Activated CD4-positive, alpha-beta T cell treated with anti-CD3 and anti-CD28 coated beads for 36 hours (primary cell): ENCODE data around the gene GTSE1. TPM values are rescaled to one million over a fixed set of nuclear protein-coding genes. Genes with fewer than 3 reads are reported as not detected.

Experiments used
- ATAC-seq: fragments of 200-7000 bp; cut with Tn5 transposase; one replicate; pipeline ENCODE4 v1.10.0; 2021; ENCODE audit warnings: mild to moderate bottlenecking, moderate library complexity
- CTCF ChIA-PET: fragments of 350-600 bp; sonication (Branson Sonifier 250); formaldehyde crosslinking; loops from one replicate; lab custom pipeline; 2021; ENCODE audit warnings: antibody characterized with exemption; lab: Charles Lee
- POLR2A ChIA-PET: fragments of 350-600 bp; sonication (Branson Sonifier 250); formaldehyde crosslinking; loops from one replicate; lab custom pipeline; 2021; ENCODE audit warnings: antibody characterized with exemption, inconsistent platforms; lab: Charles Lee
- DNase-seq: peaks from one replicate; pipeline ENCODE4 v3.0.0-alpha.2; 2020
- H3K27ac Mint-ChIP-seq: one replicate; pipeline ENCODE4 v1.8.0; 2021; ENCODE audit warnings: mixed read lengths
- H3K27me3 Mint-ChIP-seq: one replicate; pipeline ENCODE4 v1.8.0; 2021; ENCODE audit warnings: mixed read lengths
- H3K36me3 Mint-ChIP-seq: one replicate; pipeline ENCODE4 v1.8.0; 2021; ENCODE audit warnings: low read depth, mixed read lengths
- H3K4me1 Mint-ChIP-seq: one replicate; pipeline ENCODE4 v1.8.0; 2021; ENCODE audit warnings: mixed read lengths
- H3K4me3 Mint-ChIP-seq: one replicate; pipeline ENCODE4 v1.8.0; 2021; ENCODE audit warnings: mild to moderate bottlenecking, moderate library complexity, mixed read lengths
- H3K9me3 Mint-ChIP-seq: one replicate; pipeline ENCODE4 v1.8.0; 2021; ENCODE audit warnings: low read depth, mixed read lengths
- intact Hi-C, 2 experiments: fragments of 100-400 bp; cut with DNase I in 1 of 2; cut with micrococcal nuclease in 1 of 2; formaldehyde crosslinking; loops; one replicate each; pipeline versions ENCODE4 v1.14.2 to v1.15.1; 2022 to 2024; cut with DNase I, micrococcal nuclease
- total RNA-seq, 2 experiments: library from RNA; stranded (reverse); gene quantifications; one replicate each; pipeline ENCODE4 v1.2.3, GENCODE V29; 2021

GTSE1 gene
- total RNA-seq, 2 experiments from 2014 or later, result 39.9 to 42.4 TPM

GRCh38 chr22:46361826-46362202 is 65.1 kb downstream of the GTSE1 start:
- Mint-ChIP-seq H3K4me1 (no peaks in the 10 kb centered on the region), H3K4me3 (no peak overlapping the region), H3K27ac (no peak overlapping the region), H3K9me3 (no peaks in the 10 kb centered on the region), H3K27me3 (no peaks in the 10 kb centered on the region), H3K36me3 (peaks cover 21% of the 10 kb centered on the region)
- ATAC-seq (no peak), DNase-seq (no peak)
- intact Hi-C loops, result no loop called here
- POLR2A ChIA-PET, result no interaction called here
- CTCF ChIA-PET, result no interaction called here

DNA sequence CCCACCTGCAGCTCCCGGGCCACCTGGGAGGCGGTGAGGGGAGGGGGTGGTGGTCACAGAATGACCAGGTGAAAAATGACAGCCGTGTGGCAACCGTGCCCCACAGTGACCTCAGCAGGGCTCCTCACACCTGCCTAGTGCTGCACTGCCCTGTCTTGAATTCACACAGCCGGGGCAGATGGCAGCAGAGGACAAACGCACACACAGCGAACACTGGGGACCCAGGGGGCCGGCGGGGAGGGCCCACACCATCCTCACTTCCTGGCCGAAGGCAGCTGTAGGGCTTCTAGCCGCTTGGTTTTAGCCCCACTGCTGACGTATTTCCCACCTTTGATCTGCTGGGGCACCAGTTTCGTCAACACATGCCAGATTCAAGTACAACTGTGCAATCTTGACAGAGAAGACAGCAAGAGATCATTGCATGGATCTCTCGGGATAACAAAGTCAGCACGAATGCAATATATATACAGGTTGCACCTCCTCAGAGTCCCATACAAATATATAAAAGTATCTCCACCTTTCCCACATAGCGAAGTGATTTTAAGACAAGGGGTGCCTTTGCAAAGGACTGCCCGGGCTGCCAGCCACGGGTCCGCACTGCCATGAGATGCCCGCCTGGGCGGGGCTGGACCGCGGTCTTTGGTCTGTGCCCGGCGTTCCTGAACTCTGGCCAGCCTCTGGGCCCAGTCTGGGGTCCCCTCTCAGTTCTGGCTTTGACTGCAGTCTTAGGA is 65.7 kb downstream of the GTSE1 start:
- ChIA-PET CTCF (no interaction called here), POLR2A (no interaction called here)
- Mint-ChIP-seq H3K4me3 (no peak overlapping the region), H3K27me3 (no peaks in the 10 kb centered on the region), H3K4me1 (no peaks in the 10 kb centered on the region), H3K36me3 (peaks cover 20% of the 10 kb centered on the region), H3K27ac (no peak overlapping the region), H3K9me3 (no peaks in the 10 kb centered on the region)
- intact Hi-C loops, result no loop called here
- DNase-seq (no peak), ATAC-seq (no peak)

DNA sequence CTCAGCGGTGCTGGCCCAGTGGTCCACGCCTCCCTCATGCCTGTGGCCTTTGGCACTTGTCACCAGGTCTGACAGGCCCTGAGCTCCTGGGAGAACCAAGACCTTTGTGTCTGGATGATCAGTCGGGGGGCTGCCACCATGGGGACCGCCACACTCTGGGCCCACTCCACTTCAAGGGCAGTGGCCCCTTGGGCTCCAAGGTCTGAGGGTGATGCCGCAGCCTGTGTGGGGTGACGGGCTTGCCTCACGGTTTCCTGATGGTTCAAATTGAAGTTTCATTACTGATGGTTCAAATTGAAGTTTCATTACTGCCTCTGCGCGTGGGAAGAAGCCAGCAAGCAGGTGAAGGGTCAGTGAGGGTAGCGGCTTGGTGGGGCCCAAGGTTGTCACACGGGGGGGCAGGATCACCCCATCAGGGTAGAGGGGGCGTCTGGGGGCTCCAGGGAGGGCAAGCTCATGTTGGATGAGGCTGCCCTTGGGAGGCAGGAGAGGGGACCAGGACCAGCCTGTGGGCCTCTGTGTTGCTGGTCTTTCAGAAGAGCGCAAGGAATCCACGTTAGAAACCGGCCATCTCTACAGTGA is 66.4 kb downstream of the GTSE1 start:
- Mint-ChIP-seq H3K36me3 (peaks cover 17% of the 10 kb centered on the region), H3K9me3 (no peaks in the 10 kb centered on the region), H3K27ac (no peak overlapping the region), H3K27me3 (no peaks in the 10 kb centered on the region), H3K4me1 (no peaks in the 10 kb centered on the region), H3K4me3 (no peak overlapping the region)
- ChIA-PET POLR2A (no interaction called here), CTCF (no interaction called here)
- intact Hi-C loops, result no loop called here
- DNase-seq (no peak), ATAC-seq (no peak)

DNA sequence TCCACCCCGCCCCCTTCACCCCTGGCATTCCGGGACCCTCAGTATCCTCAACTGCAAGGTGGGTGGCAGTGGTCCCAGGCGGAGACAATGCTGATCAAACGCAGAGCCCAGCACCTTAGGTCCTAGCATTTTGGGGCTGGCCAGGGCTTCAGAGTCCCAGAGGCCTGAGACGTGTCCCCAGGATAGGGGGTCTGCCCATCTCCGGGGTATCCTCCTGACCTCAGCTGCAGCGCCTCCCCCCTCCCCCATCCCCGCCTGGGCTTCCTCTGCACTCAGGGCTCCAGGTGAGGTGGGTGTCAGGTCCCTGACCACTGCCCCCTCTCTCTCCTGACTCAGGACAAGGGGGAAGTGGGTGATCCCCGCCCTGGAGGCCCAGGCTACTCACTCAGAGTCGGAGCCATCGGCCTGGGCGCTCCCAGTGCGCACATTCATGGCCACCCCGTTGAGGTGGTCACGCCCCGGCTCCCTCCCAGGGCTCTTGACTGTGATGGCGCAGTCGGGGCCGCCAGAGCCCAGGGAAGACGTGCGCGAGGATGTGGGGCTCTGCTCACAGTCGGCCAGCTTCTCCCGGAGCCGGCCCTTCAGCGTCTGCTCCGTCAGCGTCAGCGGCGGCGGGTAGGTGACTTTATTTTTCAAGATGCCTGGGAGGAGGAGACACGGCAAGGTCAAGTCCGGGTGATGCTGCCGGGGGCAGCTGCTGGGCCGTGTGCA is 67.1 kb downstream of the GTSE1 start:
- H3K36me3 Mint-ChIP-seq, result peaks cover 13% of the 10 kb centered on the region
- no peaks in the 10 kb centered on the region for H3K27me3 Mint-ChIP-seq
- no peak overlapping the region for H3K4me3 Mint-ChIP-seq
- intact Hi-C loops, result no loop called here
- ChIA-PET POLR2A (no interaction called here), CTCF (no interaction called here)
- H3K9me3 Mint-ChIP-seq, result no peaks in the 10 kb centered on the region
- no peak overlapping the region for H3K27ac Mint-ChIP-seq
- H3K4me1 Mint-ChIP-seq, result no peaks in the 10 kb centered on the region
- ATAC-seq, result no peak
- DNase-seq, result no peak

DNA sequence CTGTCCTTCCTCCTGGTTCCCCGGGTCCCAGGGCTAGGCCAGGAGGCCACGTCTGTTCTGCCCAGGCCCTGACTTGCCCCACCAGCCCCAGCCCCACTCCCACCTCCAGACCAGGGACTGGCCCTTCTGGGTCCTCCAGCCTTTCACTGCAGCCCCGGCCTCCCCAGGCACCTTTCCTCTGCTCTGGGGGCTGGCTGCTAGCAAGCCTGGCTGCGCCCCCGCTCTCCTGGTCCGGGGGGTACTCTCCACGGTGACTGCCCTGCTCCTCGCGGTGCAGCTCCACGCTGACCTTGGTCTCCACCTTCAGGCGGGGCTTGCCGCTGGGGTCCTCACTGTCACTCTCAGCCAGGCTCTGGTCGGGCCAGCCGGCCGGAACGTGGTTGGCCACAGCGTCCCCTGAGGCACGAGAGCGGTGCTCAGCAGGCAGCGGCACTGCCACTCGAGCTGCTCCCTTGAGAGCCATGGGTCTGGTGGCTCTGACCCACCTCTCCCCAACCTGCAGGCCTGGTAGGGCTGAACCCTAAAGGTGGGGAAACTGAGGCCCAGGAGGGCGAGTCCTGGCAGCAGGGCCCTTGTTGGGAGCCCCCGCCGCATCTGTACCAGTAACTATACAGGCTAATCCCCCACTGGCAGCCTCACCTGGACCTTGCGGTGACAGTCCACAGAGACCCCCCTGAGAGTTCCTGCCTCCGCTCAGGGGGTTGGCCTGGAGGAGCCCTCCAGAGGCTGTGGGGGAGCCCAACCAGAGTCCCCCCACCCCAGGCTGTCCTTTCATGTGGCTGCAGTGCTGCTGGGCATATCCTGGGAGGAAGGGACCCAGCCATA is 67.9 kb downstream of the GTSE1 start:
- POLR2A ChIA-PET, result no interaction called here
- Mint-ChIP-seq H3K9me3 (no peaks in the 10 kb centered on the region), H3K4me1 (no peaks in the 10 kb centered on the region), H3K36me3 (peaks cover 6% of the 10 kb centered on the region), H3K27ac (no peak overlapping the region), H3K27me3 (no peaks in the 10 kb centered on the region), H3K4me3 (no peak overlapping the region)
- DNase-seq, result no peak
- CTCF ChIA-PET, result no interaction called here
- intact Hi-C loops, result no loop called here
- ATAC-seq, result no peak

- H3K27ac Mint-ChIP-seq, result no peak overlapping the region
- ChIA-PET CTCF (no interaction called here), POLR2A (no interaction called here)
- peaks cover 2% of the 10 kb centered on the region for H3K4me1 Mint-ChIP-seq
- H3K27me3 Mint-ChIP-seq, result no peaks in the 10 kb centered on the region
- intact Hi-C loops, result no loop called here
- ATAC-seq (no peak), DNase-seq (no peak)
- H3K36me3 Mint-ChIP-seq, result peaks cover 3% of the 10 kb centered on the region
- H3K4me3 Mint-ChIP-seq, result no peak overlapping the region
- H3K9me3 Mint-ChIP-seq, result no peaks in the 10 kb centered on the region
Observed at GRCh38 chr22:46365166-46365624, 68.5 kb downstream of the GTSE1 start.

DNA sequence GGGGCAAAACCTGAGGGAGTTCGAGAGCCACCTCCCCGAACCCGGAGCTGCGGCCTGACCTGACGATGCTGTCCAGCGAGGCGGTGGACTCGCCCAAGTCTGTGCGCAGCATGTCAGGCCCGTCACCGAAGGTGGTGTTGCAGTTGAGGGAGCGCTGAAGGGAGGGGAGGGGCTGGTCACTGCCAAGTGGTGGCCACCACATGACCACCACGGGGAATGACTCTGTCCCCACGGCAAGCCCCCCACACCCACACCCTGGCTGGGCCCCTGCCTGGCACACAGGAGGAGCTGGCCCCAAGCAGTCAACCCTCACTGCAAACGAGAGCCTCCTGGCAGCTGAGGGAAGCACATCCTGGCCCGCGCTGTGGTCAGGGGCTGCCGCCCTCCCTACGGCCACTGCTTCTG is 69.7 kb downstream of the GTSE1 start:
- Mint-ChIP-seq H3K27me3 (no peaks in the 10 kb centered on the region), H3K4me1 (peaks cover 13% of the 10 kb centered on the region), H3K36me3 (no peaks in the 10 kb centered on the region), H3K27ac (no peak overlapping the region), H3K9me3 (no peaks in the 10 kb centered on the region), H3K4me3 (no peak overlapping the region)
- intact Hi-C loops, result no loop called here
- DNase-seq, result peak; percentile 25
- CTCF ChIA-PET, result interaction anchor here (2.0 to 3.4 kb wide), 2 partner anchors 9 to 177 kb away, joined by 5 to 57 read pairs; no protein-coding TSS in a partner anchor
- POLR2A ChIA-PET, result no interaction called here
- no peak for ATAC-seq

- Mint-ChIP-seq H3K27me3 (no peaks in the 10 kb centered on the region), H3K27ac (no peak overlapping the region), H3K4me3 (no peak overlapping the region), H3K4me1 (peaks cover 17% of the 10 kb centered on the region), H3K36me3 (no peaks in the 10 kb centered on the region), H3K9me3 (no peaks in the 10 kb centered on the region)
- ATAC-seq (peak; percentile 23), DNase-seq (peak; percentile 20)
- CTCF ChIA-PET, result interaction anchor here (0.6 to 3.4 kb wide), 25 partner anchors 8 to 379 kb away, joined by 3 to 57 read pairs (median 4); no protein-coding TSS in a partner anchor
- POLR2A ChIA-PET, result interaction anchor here (0.6 to 1.5 kb wide), 2 partner anchors 172 to 175 kb away, joined by 3 to 4 read pairs; no protein-coding TSS in a partner anchor
- intact Hi-C loops, result loop anchor here (1.0 kb wide), 1 partner anchor 175 kb away; no protein-coding TSS in a partner anchor
Observed at GRCh38 chr22:46366801-46367706, 70.4 kb downstream of the GTSE1 start.

DNA sequence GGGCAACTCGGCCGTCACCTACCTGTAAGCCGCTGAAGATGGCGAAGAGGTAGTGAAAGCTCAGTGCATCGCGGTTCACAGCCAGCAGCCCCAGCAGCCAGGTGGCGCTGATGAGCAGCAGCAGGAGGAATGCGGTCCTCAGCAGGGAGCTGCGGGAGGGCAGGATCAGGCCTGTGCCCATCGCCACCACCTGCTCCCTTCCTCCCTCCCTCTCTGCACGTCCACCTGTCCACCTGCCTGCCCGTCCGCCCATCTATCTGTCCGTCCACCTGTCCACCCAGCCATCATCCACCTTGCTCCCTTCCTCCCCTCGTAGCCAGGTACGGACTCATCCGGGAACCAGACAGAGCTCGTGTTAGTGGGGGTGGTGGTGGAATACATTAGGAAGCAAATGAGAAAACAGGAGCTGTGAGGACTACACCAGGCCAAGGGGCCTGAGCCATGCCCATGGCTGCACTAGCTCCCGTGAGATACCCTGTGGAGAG is 71.1 kb downstream of the GTSE1 start:
- no peaks in the 10 kb centered on the region for H3K36me3 Mint-ChIP-seq
- no peak overlapping the region for H3K27ac Mint-ChIP-seq
- DNase-seq, result peak; percentile 88
- H3K4me1 Mint-ChIP-seq, result peaks cover 21% of the 10 kb centered on the region
- ChIA-PET CTCF (interaction anchor here (0.5 to 3.4 kb wide), 28 partner anchors 9 to 436 kb away, joined by 3 to 57 read pairs (median 4); no protein-coding TSS in a partner anchor), POLR2A (interaction anchor here (0.6 to 1.5 kb wide), 2 partner anchors 171 to 175 kb away, joined by 3 to 4 read pairs; no protein-coding TSS in a partner anchor)
- no peak overlapping the region for H3K4me3 Mint-ChIP-seq
- peak; percentile 81 for ATAC-seq
- H3K27me3 Mint-ChIP-seq, result no peaks in the 10 kb centered on the region
- H3K9me3 Mint-ChIP-seq, result no peaks in the 10 kb centered on the region
- intact Hi-C loops, result loop anchor here (1.0 kb wide), 1 partner anchor 175 kb away; no protein-coding TSS in a partner anchor

DNA sequence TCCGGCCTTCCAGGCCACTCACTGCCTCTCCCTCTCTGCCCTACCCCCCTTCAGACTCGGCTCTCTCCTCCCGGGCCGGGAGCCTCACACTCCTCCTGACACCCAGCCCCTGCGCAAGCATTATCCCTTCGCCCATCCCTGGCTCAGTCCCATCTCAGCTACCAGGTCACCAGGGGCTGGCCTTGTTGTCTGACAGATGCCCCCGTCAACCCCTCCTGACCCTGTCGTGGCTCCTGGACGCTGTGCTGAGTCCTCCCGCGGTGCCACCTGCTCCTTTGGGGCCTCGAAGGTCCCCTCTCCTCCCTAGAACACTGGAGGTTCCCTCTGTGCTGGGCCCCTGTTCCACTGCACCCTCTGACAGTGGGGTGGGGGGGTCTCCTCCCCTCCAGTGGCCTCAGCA is 71.8 kb downstream of the GTSE1 start:
- no peak overlapping the region for H3K4me3 Mint-ChIP-seq
- ChIA-PET POLR2A (interaction anchor here (1.5 kb wide), 1 partner anchor 174 kb away, joined by 4 read pairs; no protein-coding TSS in a partner anchor), CTCF (interaction anchor here (0.5 to 3.4 kb wide), 10 partner anchors 9 to 435 kb away, joined by 3 to 57 read pairs (median 6); no protein-coding TSS in a partner anchor)
- DNase-seq, result no peak
- no peak overlapping the region for H3K27ac Mint-ChIP-seq
- H3K36me3 Mint-ChIP-seq, result no peaks in the 10 kb centered on the region
- intact Hi-C loops, result no loop called here
- ATAC-seq, result no peak
- H3K27me3 Mint-ChIP-seq, result no peaks in the 10 kb centered on the region
- H3K4me1 Mint-ChIP-seq, result peaks cover 24% of the 10 kb centered on the region
- no peaks in the 10 kb centered on the region for H3K9me3 Mint-ChIP-seq
